IPS DF 6.9 (cell line): Measurements from ENCODE around the gene SLC26A8.
"Not testable (repeated sequence)": the region's sequence is repeated elsewhere in the genome, so short reads cannot be mapped to it uniquely, and the experiment has no call there.

Source experiments
- DNase-seq: peaks from one replicate; pipeline ENCODE4 v3.0.0-alpha.2; 2013; ENCODE audit warnings: low read depth, low spot score
- H3K27ac ChIP-seq: one replicate; pipeline ENCODE4 v1.5.1; 2013; ENCODE audit warnings: low read length, control low read depth
- H3K27me3 ChIP-seq: 2 replicates; pipeline ENCODE4 v1.6.1; 2013; ENCODE audit warnings: mild to moderate bottlenecking, low read length; ENCODE audit not compliant: control insufficient read depth, insufficient read depth
- H3K36me3 ChIP-seq: 2 replicates; pipeline ENCODE4 v1.6.1; 2013; ENCODE audit warnings: low read length; ENCODE audit not compliant: control insufficient read depth, insufficient read depth
- H3K4me1 ChIP-seq: 2 replicates; pipeline ENCODE4 v1.6.1; 2013; ENCODE audit warnings: low read length; ENCODE audit not compliant: control insufficient read depth, insufficient read depth
- H3K4me3 ChIP-seq: 2 replicates; pipeline ENCODE4 v1.5.1; 2013; ENCODE audit warnings: mild to moderate bottlenecking, low read length
- H3K9me3 ChIP-seq: 2 replicates; pipeline ENCODE4 v1.6.1; 2013; ENCODE audit warnings: low read length, inconsistent platforms; ENCODE audit not compliant: control insufficient read depth, insufficient read depth
- WGBS: extraction: QIAGEN DNeasy Blood & Tissue Kit; methylation state at CpG from one replicate; pipeline ENCODE4 v1.1.7; 2013; ENCODE audit warnings: mixed read lengths, missing lambda C conversion rate; ENCODE audit not compliant: insufficient read length, insufficient coverage; 5-methylcytosine and 5-hydroxymethylcytosine counted together

SLC26A8 gene

DNA sequence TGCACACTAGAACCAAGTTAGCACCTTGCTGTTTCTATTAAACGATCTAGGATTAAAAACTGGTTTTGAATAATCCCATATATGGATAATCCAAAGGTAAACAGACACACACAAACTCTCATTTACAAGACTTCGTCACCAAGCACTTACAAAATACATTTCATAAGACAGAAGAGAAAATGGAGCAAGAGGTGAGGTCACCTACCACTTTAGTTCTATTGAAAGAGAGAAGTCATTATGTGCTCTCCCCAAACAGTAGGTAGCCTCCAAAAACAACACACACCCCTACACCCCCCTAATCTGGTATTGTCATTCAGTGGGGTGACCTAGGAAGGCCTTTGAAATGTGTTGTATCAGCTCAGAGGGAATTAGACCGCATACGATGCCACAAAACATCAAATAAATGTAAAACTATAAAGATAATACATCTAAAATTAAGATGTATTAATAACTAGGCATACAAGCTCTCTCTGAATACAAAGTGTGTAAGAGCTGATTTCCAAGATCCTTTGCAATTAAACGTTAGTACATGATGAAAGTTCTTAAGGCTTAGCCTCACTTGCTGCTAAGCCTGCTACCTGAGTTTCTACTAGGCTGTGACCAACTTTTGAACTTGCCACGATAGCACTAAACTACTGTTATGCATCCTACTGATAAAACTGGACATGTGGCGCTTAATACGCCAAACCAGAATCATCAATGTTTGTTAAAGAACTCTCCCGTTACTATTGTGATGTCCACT is 105.2 kb downstream of the SLC26A8 start:
- no CpG with 5 or more reads among the region's 9 CpGs for WGBS
- Histone ChIP-seq H3K36me3 (no peaks in the 10 kb centered on the region; the same call in 1 of the 2 replicates), H3K9me3 (no peaks in the 10 kb centered on the region), H3K4me3 (peak overlapping the region; percentile 92; the same call in 1 of the 2 replicates), H3K4me1 (no peaks in the 10 kb centered on the region; the same call in 1 of the 2 replicates), H3K27me3 (no peaks in the 10 kb centered on the region), H3K27ac (no peak overlapping the region)
- DNase-seq: no peak

DNA sequence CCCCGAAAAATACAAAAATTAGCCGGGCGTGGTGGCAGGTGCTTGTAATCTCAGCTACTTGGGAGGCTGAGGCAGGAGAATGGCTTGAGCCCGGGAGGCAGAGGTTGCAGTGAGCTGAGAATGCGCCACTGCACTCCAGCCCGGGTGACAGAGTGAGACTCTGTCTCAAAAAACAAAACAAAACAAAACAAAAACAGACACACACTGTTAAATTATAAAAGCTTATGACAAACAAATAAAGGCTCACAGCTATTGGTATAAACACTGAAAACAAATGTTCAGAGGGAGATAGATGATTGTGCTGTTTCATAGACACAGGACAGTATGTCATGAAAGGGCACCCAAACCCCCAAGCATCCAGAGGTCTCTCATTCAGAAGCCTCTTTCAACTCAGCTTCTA is 107.5 kb downstream of the SLC26A8 start:
- no CpG with 5 or more reads among the region's 6 CpGs for WGBS
- H3K36me3 ChIP-seq, H3K4me3 ChIP-seq, H3K9me3 ChIP-seq, H3K27ac ChIP-seq, DNase-seq, H3K27me3 ChIP-seq, H3K4me1 ChIP-seq: not testable (repeated sequence)

- no peaks in the 10 kb centered on the region for H3K27me3 ChIP-seq
- no CpG with 5 or more reads among the region's 3 CpGs for WGBS
- H3K27ac ChIP-seq: no peak overlapping the region
- no peak for DNase-seq
- H3K36me3 ChIP-seq: peaks cover 5% of the 10 kb centered on the region; the same call in 1 of the 2 replicates
- H3K4me1 ChIP-seq: no peaks in the 10 kb centered on the region; the same call in 1 of the 2 replicates
- no peak overlapping the region for H3K4me3 ChIP-seq
- no peaks in the 10 kb centered on the region for H3K9me3 ChIP-seq
These were observed 108.4 kb downstream of the SLC26A8 start for GRCh38 chr6:35916056-35916455.

GRCh38 chr6:35914536-35914935 is 109.9 kb downstream of the SLC26A8 start:
- WGBS: no CpG with 5 or more reads among the region's 6 CpGs
- no peaks in the 10 kb centered on the region for H3K27me3 ChIP-seq
- H3K36me3 ChIP-seq: peaks cover 13% of the 10 kb centered on the region; the same call in 1 of the 2 replicates
- H3K4me1 ChIP-seq: no peaks in the 10 kb centered on the region; the same call in 1 of the 2 replicates
- no peak overlapping the region for H3K27ac ChIP-seq
- peaks cover 2% of the 10 kb centered on the region; the same call in 1 of the 2 replicates for H3K9me3 ChIP-seq
- H3K4me3 ChIP-seq: no peak overlapping the region
- no peak for DNase-seq

DNA sequence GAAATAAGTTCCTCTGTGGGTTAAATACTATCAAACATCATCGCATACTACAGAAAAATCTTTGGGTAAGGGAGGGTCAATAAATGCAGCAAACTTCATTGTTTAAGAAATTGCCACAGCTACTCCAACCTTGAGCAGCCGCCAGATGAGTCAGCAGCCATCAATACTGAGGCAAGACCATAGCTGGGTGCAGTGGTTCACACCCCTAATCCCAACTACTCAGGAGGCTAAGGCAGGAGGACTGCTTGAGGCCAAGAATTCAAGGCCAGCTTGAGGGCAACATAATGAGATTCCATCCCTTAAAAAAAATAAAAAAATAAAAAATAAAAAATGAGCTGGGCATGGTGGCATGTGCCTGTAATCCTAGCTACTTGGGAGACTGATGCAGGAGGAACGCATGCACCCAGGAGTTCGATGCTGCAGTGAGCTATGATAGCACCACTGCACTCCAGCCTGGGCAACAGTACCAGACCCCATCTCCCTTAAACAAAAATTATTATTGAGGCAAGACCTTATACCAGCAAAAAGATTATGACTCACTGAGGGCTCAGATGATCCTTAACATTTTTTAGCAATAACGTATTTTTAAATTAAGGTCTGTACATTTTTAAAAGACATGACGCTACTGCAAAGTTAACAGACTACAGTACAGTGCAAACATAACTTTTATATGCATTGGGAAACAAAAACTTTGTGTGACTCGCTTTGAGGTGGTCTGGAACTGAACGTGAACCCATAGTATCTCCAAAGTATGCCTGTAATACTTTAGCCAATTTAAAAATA is 112.4 kb downstream of the SLC26A8 start:
- peaks cover 21% of the 10 kb centered on the region; the same call in 1 of the 2 replicates for H3K36me3 ChIP-seq
- no peak overlapping the region for H3K27ac ChIP-seq

GRCh38 chr6:35909571-35909970 is 114.9 kb downstream of the SLC26A8 start:
- no CpG with 5 or more reads among the region's 2 CpGs for WGBS
- DNase-seq, H3K9me3 ChIP-seq, H3K27me3 ChIP-seq, H3K4me1 ChIP-seq, H3K4me3 ChIP-seq, H3K27ac ChIP-seq: not testable (repeated sequence)
- peaks cover 21% of the 10 kb centered on the region; the same call in 1 of the 2 replicates for H3K36me3 ChIP-seq

More for the DNA sequence above, 112.4 kb downstream of the SLC26A8 start:
- WGBS: no CpG with 5 or more reads among the region's 8 CpGs
- no peaks in the 10 kb centered on the region for H3K27me3 ChIP-seq
- H3K4me1 ChIP-seq: no peaks in the 10 kb centered on the region
- no peak for DNase-seq
- H3K9me3 ChIP-seq: peaks cover 2% of the 10 kb centered on the region; the same call in 1 of the 2 replicates
- no peak overlapping the region for H3K4me3 ChIP-seq

GRCh38 chr6:35908753-35909401 is 115.6 kb downstream of the SLC26A8 start:
- not testable (repeated sequence) for H3K9me3 ChIP-seq, DNase-seq, H3K4me1 ChIP-seq, H3K27ac ChIP-seq, H3K27me3 ChIP-seq, H3K4me3 ChIP-seq
- H3K36me3 ChIP-seq: peaks cover 21% of the 10 kb centered on the region; the same call in 1 of the 2 replicates
- WGBS: no CpG with 5 or more reads among the region's 5 CpGs

- no peak overlapping the region for H3K4me3 ChIP-seq
- H3K4me1 ChIP-seq: no peaks in the 10 kb centered on the region
- no peaks in the 10 kb centered on the region for H3K27me3 ChIP-seq
- H3K9me3 ChIP-seq: peaks cover 2% of the 10 kb centered on the region; the same call in 1 of the 2 replicates
- WGBS: no CpG with 5 or more reads among the region's 6 CpGs
- no peak for DNase-seq
- H3K36me3 ChIP-seq: peaks cover 21% of the 10 kb centered on the region; the same call in 1 of the 2 replicates
- H3K27ac ChIP-seq: no peak overlapping the region
These were observed 116.7 kb downstream of the SLC26A8 start for GRCh38 chr6:35907750-35908149.

DNA sequence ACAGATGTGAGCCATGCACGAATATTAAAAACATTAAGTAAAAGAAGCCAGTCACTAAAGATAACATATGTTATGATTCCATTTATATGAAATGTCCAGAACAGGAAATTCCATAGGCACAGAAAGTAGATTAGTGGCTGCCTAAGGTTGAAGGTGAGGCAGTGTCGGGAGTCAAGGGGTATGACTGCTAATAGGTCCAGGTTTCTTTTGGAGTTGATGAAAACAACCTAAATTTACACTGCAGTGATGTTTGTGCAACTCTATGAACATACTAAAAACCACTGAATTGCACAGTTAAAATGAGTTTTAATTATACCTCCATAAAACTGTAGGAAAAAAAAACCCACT is 118.0 kb downstream of the SLC26A8 start:
- Histone ChIP-seq H3K27ac (no peak overlapping the region), H3K4me1 (no peaks in the 10 kb centered on the region), H3K9me3 (peaks cover 2% of the 10 kb centered on the region; the same call in 1 of the 2 replicates), H3K27me3 (no peaks in the 10 kb centered on the region), H3K4me3 (no peak overlapping the region), H3K36me3 (peaks cover 19% of the 10 kb centered on the region; the same call in 1 of the 2 replicates)
- no CpG with 5 or more reads among the region's 2 CpGs for WGBS
- no peak for DNase-seq

DNA sequence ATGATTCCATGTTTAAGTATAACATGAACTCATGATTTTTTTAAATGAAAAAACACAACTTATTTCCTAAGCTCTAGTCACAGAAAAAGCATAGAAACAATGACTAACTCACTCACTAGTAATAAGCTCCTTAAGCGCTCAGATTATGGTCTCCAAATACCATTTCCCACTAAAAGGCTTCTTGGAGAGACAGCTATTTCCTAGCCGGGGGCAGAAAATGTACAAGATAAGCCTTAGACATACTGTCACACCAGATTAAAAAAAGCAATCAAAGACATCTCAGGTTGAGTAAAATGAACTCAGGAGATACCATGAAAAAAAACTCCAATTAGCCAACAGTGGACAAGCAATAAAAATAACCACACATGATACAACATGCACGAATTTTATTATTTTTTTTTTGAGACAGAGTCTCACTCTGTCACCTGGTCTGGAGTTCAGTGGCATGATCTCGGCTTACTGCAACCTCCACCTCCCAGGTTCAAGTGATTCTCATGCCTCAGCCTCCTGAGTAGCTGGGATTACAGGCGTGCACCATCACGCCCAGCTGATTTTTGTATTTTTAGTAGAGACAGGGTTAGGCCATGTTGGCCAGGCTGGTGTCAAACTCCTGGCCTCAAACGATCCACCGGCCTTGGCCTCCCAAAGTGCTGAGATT is 118.5 kb downstream of the SLC26A8 start:
- H3K27ac ChIP-seq: no peak overlapping the region
- H3K9me3 ChIP-seq: peaks cover 2% of the 10 kb centered on the region; the same call in 1 of the 2 replicates
- H3K27me3 ChIP-seq: no peaks in the 10 kb centered on the region
- WGBS: no CpG with 5 or more reads among the region's 8 CpGs
- H3K4me3 ChIP-seq: no peak overlapping the region
- no peaks in the 10 kb centered on the region for H3K4me1 ChIP-seq
- peaks cover 15% of the 10 kb centered on the region; the same call in 1 of the 2 replicates for H3K36me3 ChIP-seq
- DNase-seq: no peak
